ENCODE data around the gene GRIA3. TPM values are rescaled to one million over a fixed set of nuclear protein-coding genes. Genes with fewer than 3 reads are reported as not detected.

Gene GRIA3
- total and polyA plus RNA-seq, 10 of the 15 experiments (the other 5 are each of a cell fraction or from before 2014, with no cell fraction given) = 0.45 to 4.3 (median 2.2) TPM

DNA sequence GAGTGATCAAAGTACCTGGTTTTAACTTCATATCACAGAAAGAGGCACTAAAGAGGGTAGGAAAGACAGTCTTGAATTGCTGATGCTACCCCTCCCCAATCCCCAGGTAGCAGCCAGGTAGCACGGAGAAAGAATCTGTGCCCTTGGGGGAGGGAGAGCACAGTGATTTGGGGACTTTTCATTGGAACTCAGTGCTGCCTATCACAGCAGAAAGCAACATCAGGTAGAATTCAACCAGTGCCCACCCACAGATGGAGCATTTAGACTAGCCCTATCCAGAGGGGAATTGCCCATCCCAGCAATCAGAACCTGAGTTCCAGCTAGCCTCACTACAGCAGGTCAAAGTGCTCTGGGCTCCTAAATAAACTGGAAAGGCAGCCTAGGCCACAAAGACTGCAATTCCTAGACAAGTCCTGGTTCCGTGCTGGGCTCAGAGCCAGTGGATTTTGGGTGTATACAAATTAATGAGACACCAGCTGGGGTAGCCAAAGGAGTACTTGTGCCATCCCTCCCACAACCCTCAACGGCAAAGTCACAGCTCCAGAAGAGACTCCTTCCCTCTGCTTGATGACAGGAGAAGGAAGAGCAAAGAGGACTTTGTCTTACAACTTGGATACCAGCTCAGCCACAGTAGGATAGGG, 320.7 kb downstream of the GRIA3 start:
- Histone ChIP-seq H3K9ac (ENCODE audit: control insufficient read depth, insufficient read depth, low read length) (no peak overlapping the region), H3K4me1 (ENCODE audit: control insufficient read depth, insufficient read depth, low read length) (no peaks in the 10 kb centered on the region), H3K4me3 (no peak overlapping the region), H3K79me2 (ENCODE audit: control insufficient read depth, insufficient read depth, low read length) (no peaks in the 10 kb centered on the region), H3K4me2 (ENCODE audit: control insufficient read depth, insufficient read depth) (no peak overlapping the region), H4K20me1 (ENCODE audit: control insufficient read depth, insufficient read depth) (no peaks in the 10 kb centered on the region), H3K27me3 (replicated peaks in 1 of 2; ENCODE audit: control insufficient read depth in 2 of 2, insufficient read depth in 2 of 2, low read length in 1 of 2) (no peaks in the 10 kb centered on the region), H2AFZ (ENCODE audit: control insufficient read depth, low read depth, low read length) (no peak overlapping the region), H3K27ac (ENCODE audit: control insufficient read depth, insufficient read depth) (no peak overlapping the region), H3K36me3 (ENCODE audit: control insufficient read depth in 2 of 2, insufficient read depth in 2 of 2, low read length in 1 of 2) (no peaks in the 10 kb centered on the region), H3K9me3 (replicated peaks; ENCODE audit: control insufficient read depth, insufficient read depth, low read length) (no peaks in the 10 kb centered on the region)
- no TSS peak for BruUV-seq (replicated peaks)
- FAIRE-seq = no peak
- ChIA-PET CTCF (no interaction called here), RAD21 (ENCODE audit: unreplicated experiment) (no interaction called here), SMC1A (ENCODE audit: uncharacterized antibody, unreplicated experiment) (no interaction called here), POLR2A (no interaction called here)
- in situ Hi-C loops (cut with MboI) = no loop called here
- no peak for DNase-seq (ENCODE audit: low read depth, low spot score)
- no peak for ATAC-seq
- WGBS (ENCODE audit: insufficient coverage, insufficient replicate concordance, low lambda C conversion rate, missing lambda C conversion rate) = 8% methylated on average over 3 of the region's 3 CpGs
- intact Hi-C loops (cut with micrococcal nuclease; ENCODE audit: unreplicated experiment) = no loop called here
- TF ChIP-seq STAT1 (conservative IDR thresholded peaks at IDR 0.05) = no peak
- no peak for TF ChIP-seq MEF2B (IDR thresholded peaks at IDR 0.05; ENCODE audit: partially characterized antibody, poor library complexity, severe bottlenecking)
- TF ChIP-seq E4F1 (IDR thresholded peaks at IDR 0.05; ENCODE audit: borderline replicate concordance, partially characterized antibody) = no peak
- TF ChIP-seq, protein P1, sequence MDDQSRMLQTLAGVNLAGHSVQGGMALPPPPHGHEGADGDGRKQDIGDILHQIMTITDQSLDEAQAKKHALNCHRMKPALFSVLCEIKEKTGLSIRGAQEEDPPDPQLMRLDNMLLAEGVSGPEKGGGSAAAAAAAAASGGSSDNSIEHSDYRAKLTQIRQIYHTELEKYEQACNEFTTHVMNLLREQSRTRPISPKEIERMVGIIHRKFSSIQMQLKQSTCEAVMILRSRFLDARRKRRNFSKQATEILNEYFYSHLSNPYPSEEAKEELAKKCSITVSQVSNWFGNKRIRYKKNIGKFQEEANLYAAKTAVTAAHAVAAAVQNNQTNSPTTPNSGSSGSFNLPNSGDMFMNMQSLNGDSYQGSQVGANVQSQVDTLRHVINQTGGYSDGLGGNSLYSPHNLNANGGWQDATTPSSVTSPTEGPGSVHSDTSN (IDR thresholded peaks at IDR 0.05; ENCODE audit: insufficient replicate concordance, low read depth, low read length) = no peak
- TF ChIP-seq CEBPZ (IDR thresholded peaks at IDR 0.05; ENCODE audit: low read depth, low read length) = no peak
- no peak for TF ChIP-seq NBN (IDR thresholded peaks at IDR 0.05)
- TF ChIP-seq, protein P2, sequence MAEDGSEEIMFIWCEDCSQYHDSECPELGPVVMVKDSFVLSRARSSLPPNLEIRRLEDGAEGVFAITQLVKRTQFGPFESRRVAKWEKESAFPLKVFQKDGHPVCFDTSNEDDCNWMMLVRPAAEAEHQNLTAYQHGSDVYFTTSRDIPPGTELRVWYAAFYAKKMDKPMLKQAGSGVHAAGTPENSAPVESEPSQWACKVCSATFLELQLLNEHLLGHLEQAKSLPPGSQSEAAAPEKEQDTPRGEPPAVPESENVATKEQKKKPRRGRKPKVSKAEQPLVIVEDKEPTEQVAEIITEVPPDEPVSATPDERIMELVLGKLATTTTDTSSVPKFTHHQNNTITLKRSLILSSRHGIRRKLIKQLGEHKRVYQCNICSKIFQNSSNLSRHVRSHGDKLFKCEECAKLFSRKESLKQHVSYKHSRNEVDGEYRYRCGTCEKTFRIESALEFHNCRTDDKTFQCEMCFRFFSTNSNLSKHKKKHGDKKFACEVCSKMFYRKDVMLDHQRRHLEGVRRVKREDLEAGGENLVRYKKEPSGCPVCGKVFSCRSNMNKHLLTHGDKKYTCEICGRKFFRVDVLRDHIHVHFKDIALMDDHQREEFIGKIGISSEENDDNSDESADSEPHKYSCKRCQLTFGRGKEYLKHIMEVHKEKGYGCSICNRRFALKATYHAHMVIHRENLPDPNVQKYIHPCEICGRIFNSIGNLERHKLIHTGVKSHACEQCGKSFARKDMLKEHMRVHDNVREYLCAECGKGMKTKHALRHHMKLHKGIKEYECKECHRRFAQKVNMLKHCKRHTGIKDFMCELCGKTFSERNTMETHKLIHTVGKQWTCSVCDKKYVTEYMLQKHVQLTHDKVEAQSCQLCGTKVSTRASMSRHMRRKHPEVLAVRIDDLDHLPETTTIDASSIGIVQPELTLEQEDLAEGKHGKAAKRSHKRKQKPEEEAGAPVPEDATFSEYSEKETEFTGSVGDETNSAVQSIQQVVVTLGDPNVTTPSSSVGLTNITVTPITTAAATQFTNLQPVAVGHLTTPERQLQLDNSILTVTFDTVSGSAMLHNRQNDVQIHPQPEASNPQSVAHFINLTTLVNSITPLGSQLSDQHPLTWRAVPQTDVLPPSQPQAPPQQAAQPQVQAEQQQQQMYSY (CRISPR knock-in tag; IDR thresholded peaks at IDR 0.05) = no peak
- TF ChIP-seq, protein P3, sequence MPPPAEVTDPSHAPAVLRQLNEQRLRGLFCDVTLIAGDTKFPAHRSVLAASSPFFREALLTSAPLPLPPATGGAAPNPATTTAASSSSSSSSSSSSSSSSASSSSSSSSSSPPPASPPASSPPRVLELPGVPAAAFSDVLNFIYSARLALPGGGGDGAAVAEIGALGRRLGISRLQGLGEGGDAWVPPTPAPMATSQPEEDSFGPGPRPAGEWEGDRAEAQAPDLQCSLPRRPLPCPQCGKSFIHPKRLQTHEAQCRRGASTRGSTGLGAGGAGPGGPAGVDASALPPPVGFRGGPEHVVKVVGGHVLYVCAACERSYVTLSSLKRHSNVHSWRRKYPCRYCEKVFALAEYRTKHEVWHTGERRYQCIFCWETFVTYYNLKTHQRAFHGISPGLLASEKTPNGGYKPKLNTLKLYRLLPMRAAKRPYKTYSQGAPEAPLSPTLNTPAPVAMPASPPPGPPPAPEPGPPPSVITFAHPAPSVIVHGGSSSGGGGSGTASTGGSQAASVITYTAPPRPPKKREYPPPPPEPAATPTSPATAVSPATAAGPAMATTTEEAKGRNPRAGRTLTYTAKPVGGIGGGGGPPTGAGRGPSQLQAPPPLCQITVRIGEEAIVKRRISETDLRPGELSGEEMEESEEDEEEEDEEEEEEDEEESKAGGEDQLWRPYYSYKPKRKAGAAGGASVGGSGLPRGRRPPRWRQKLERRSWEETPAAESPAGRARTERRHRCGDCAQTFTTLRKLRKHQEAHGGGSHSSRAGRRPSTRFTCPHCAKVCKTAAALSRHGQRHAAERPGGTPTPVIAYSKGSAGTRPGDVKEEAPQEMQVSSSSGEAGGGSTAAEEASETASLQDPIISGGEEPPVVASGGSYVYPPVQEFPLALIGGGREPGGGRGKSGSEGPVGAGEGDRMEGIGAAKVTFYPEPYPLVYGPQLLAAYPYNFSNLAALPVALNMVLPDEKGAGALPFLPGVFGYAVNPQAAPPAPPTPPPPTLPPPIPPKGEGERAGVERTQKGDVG (CRISPR knock-in tag; IDR thresholded peaks at IDR 0.05) = no peak
- no peak for TF ChIP-seq BCL11A (IDR thresholded peaks at IDR 0.05; ENCODE audit: low read depth, low read length)
